DOHH2 (cell line): ENCODE results near the gene ASCC2.

Source experiments
- H3F3A ChIP-seq: fragments of 200-600 bp; sonication (generic), shearing (Covaris generic); 2 replicates; pipeline ENCODE4 v1.6.0; 2016; ENCODE audit warnings: antibody characterized with exemption, mild to moderate bottlenecking; ENCODE audit not compliant: control insufficient read depth, insufficient read depth
- H3K27ac ChIP-seq: fragments of 200-600 bp; sonication (generic); 2 replicates; pipeline ENCODE4 v1.5.1; 2014; ENCODE audit warnings: low read depth, mild to moderate bottlenecking, low read length, moderate library complexity
- H3K27me3 ChIP-seq: fragments of 200-600 bp; sonication (generic); 2 replicates; pipeline ENCODE4 v1.6.1; 2014; ENCODE audit warnings: mild to moderate bottlenecking, low read length, mixed read lengths; ENCODE audit not compliant: control insufficient read depth
- H3K36me3 ChIP-seq: fragments of 200-600 bp; sonication (generic); 2 replicates; pipeline ENCODE4 v1.6.1; 2014; ENCODE audit warnings: mild to moderate bottlenecking, low read length, moderate library complexity, mixed read lengths; ENCODE audit not compliant: control insufficient read depth
- H3K4me1 ChIP-seq: fragments of 200-600 bp; sonication (generic); 2 replicates; pipeline ENCODE4 v1.6.1; 2014; ENCODE audit warnings: mild to moderate bottlenecking, low read length, mixed read lengths; ENCODE audit not compliant: control insufficient read depth
- H3K4me2 ChIP-seq: fragments of 200-600 bp; sonication (generic); 2 replicates; pipeline ENCODE4 v1.6.0; 2014; ENCODE audit warnings: mild to moderate bottlenecking, low read length, moderate library complexity
- H3K4me3 ChIP-seq: fragments of 200-600 bp; sonication (generic); 2 replicates; pipeline ENCODE4 v1.5.1; 2014; ENCODE audit warnings: mild to moderate bottlenecking, low read length, mixed read lengths
- H3K79me2 ChIP-seq: fragments of 200-600 bp; sonication (generic); 2 replicates; pipeline ENCODE4 v1.6.1; 2014; ENCODE audit warnings: mild to moderate bottlenecking, low read length, mixed read lengths; ENCODE audit not compliant: control insufficient read depth
- H3K9me2 ChIP-seq: fragments of 200-600 bp; sonication (generic); replicated peaks from 2 replicates; pipeline ENCODE4 v1.6.1; 2014; ENCODE audit warnings: mild to moderate bottlenecking, low read length, mixed read lengths; ENCODE audit not compliant: control insufficient read depth
- H3K9me3 ChIP-seq: fragments of 200-600 bp; sonication (generic); 2 replicates; pipeline ENCODE4 v1.6.1; 2014; ENCODE audit warnings: antibody characterized with exemption, low read length, mixed read lengths; ENCODE audit not compliant: control insufficient read depth, insufficient read depth
- H4K20me1 ChIP-seq: fragments of 200-600 bp; sonication (generic); 2 replicates; pipeline ENCODE4 v1.6.0; 2014; ENCODE audit warnings: low read depth, mild to moderate bottlenecking, antibody characterized with exemption, low read length, moderate library complexity; ENCODE audit not compliant: control insufficient read depth, insufficient read depth
- CTCF ChIP-seq: fragments of 200-600 bp; sonication (generic); IDR thresholded peaks from one replicate; pipeline ENCODE4 v1.5.1; 2014; ENCODE audit warnings: antibody characterized with exemption, mild to moderate bottlenecking, low read depth, low read length; ENCODE audit not compliant: poor library complexity, severe bottlenecking
- EZH2phosphoT487 ChIP-seq: fragments of 200-600 bp; sonication (generic); IDR thresholded peaks from 2 replicates; pipeline ENCODE4 v1.6.1; 2017; ENCODE audit warnings: borderline replicate concordance, mild to moderate bottlenecking, antibody characterized with exemption, low read length, moderate library complexity, mixed read lengths

The ASCC2 gene

GRCh38 chr22:29762263-29762662 lies 75.8 kb downstream of the ASCC2 start:
- Histone ChIP-seq H3K79me2 (peaks cover 20% of the 10 kb centered on the region), H3K4me2 (no peak overlapping the region), H3K4me3 (no peak overlapping the region), H3K9me3 (no peaks in the 10 kb centered on the region), H3K9me2 (no peaks in the 10 kb centered on the region), H3K27ac (no peak overlapping the region), H3K36me3 (no peaks in the 10 kb centered on the region; the same call in 1 of the 2 replicates), H4K20me1 (no peaks in the 10 kb centered on the region), H3F3A (no peaks in the 10 kb centered on the region), H3K27me3 (no peaks in the 10 kb centered on the region), H3K4me1 (peaks cover 17% of the 10 kb centered on the region)
- TF ChIP-seq EZH2phosphoT487 (no peak), CTCF (no peak)

GRCh38 chr22:29758959-29759358 lies 79.1 kb downstream of the ASCC2 start:
- Histone ChIP-seq H3K27ac (no peak overlapping the region), H3K4me3 (no peak overlapping the region), H3F3A (no peaks in the 10 kb centered on the region), H3K9me3 (no peaks in the 10 kb centered on the region), H3K27me3 (no peaks in the 10 kb centered on the region), H3K4me2 (no peak overlapping the region), H4K20me1 (no peaks in the 10 kb centered on the region), H3K4me1 (peaks cover under 1% of the 10 kb centered on the region), H3K36me3 (no peaks in the 10 kb centered on the region), H3K9me2 (no peaks in the 10 kb centered on the region), H3K79me2 (no peaks in the 10 kb centered on the region)
- TF ChIP-seq EZH2phosphoT487 (no peak), CTCF (no peak)

GRCh38 chr22:29758068-29758622 lies 79.9 kb downstream of the ASCC2 start:
- Histone ChIP-seq H4K20me1 (no peaks in the 10 kb centered on the region), H3K36me3 (no peaks in the 10 kb centered on the region), H3K9me2 (no peaks in the 10 kb centered on the region), H3K27me3 (no peaks in the 10 kb centered on the region), H3K9me3 (no peaks in the 10 kb centered on the region), H3K4me1 (no peaks in the 10 kb centered on the region), H3K4me3 (no peak overlapping the region), H3F3A (no peaks in the 10 kb centered on the region), H3K79me2 (no peaks in the 10 kb centered on the region), H3K4me2 (no peak overlapping the region), H3K27ac (no peak overlapping the region)
- no peak for TF ChIP-seq EZH2phosphoT487
- TF ChIP-seq CTCF: no peak

GRCh38 chr22:29757096-29757495 lies 81.0 kb downstream of the ASCC2 start:
- no peak overlapping the region for H3K4me3 ChIP-seq
- no peak overlapping the region for H3K27ac ChIP-seq
- no peaks in the 10 kb centered on the region for H3K79me2 ChIP-seq
- no peaks in the 10 kb centered on the region for H3K4me1 ChIP-seq
- no peaks in the 10 kb centered on the region for H3K27me3 ChIP-seq
- no peaks in the 10 kb centered on the region for H3K36me3 ChIP-seq
- no peaks in the 10 kb centered on the region for H3K9me2 ChIP-seq
- H3K9me3 ChIP-seq: no peaks in the 10 kb centered on the region
- no peaks in the 10 kb centered on the region for H3F3A ChIP-seq
- H4K20me1 ChIP-seq: no peaks in the 10 kb centered on the region
- no peak overlapping the region for H3K4me2 ChIP-seq
- no peak for TF ChIP-seq CTCF
